ENCODE results near the gene KIF11.
"Not testable (repeated sequence)": the region's sequence is repeated elsewhere in the genome, so short reads cannot be mapped to it uniquely, and the experiment has no call there.

The KIF11 gene

GRCh38 chr10:92569071-92569470 is 23.9 kb upstream of the KIF11 start:
- Histone ChIP-seq H3K27me3 (ENCODE audit: control insufficient read depth in 5 of 5, insufficient read depth in 4 of 5, low read length in 5 of 5) (no peaks in the 10 kb centered on the region), H3K4me3 (ENCODE audit: low read depth in 1 of 5, low read length in 5 of 5) (no peak overlapping the region), H3K4me1 (ENCODE audit: control insufficient read depth in 5 of 5, insufficient read depth in 5 of 5, low read length in 5 of 5) (peaks cover 5 to 24% (median 21%) of the 10 kb centered on the region in 5 donors), H3K9me3 (ENCODE audit: control insufficient read depth in 5 of 5, low read length in 5 of 5) (no peaks in the 10 kb centered on the region), H3K27ac (ENCODE audit: low read depth, low read length) (no peak overlapping the region), H3K9ac (ENCODE audit: low read length in 5 of 5) (no peak overlapping the region), H3K36me3 (ENCODE audit: control insufficient read depth in 5 of 5, insufficient read depth in 5 of 5, low read length in 5 of 5) (peaks cover 0 to 8% (median 3%) of the 10 kb centered on the region in 5 donors)

GRCh38 chr10:92569663-92570062 is 23.3 kb upstream of the KIF11 start:
- peaks cover 5 to 27% (median 24%) of the 10 kb centered on the region in 5 donors for H3K4me1 ChIP-seq (ENCODE audit: control insufficient read depth in 5 of 5, insufficient read depth in 5 of 5, low read length in 5 of 5)
- H3K9me3 ChIP-seq (ENCODE audit: control insufficient read depth in 5 of 5, low read length in 5 of 5); H3K4me3 ChIP-seq (ENCODE audit: low read depth in 1 of 5, low read length in 5 of 5); H3K27me3 ChIP-seq (ENCODE audit: control insufficient read depth in 5 of 5, insufficient read depth in 4 of 5, low read length in 5 of 5); H3K27ac ChIP-seq (ENCODE audit: low read depth, low read length); H3K36me3 ChIP-seq (ENCODE audit: control insufficient read depth in 5 of 5, insufficient read depth in 5 of 5, low read length in 5 of 5); H3K9ac ChIP-seq (ENCODE audit: low read length in 5 of 5): not testable (repeated sequence)

DNA sequence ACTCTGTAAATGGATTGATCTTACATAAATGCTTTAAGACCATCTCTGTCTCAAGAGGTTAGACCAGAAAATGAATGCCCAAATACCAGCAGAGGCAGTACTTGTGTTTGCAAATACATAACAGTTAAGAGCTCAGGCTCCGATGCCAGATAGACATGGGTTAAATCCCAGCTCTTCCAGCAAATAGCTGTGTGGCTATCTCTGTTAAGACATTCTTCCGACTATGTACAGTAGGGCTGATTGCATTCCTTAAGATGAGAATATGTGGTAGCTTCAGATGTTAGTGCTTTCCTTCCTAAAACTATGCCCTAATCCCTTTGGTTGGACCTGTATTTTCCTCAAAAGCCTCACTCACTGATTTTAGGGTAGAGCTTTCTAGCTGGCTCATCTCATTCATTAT is 21.3 kb upstream of the KIF11 start:
- Histone ChIP-seq H3K27ac (ENCODE audit: low read depth, low read length) (no peak overlapping the region), H3K9ac (ENCODE audit: low read length in 5 of 5) (peak overlapping the region in 3 of 5 donors; percentile 26 to 92 (median 35)), H3K4me3 (ENCODE audit: low read depth in 1 of 5, low read length in 5 of 5) (no peak overlapping the region), H3K9me3 (ENCODE audit: control insufficient read depth in 5 of 5, low read length in 5 of 5) (no peaks in the 10 kb centered on the region), H3K36me3 (ENCODE audit: control insufficient read depth in 5 of 5, insufficient read depth in 5 of 5, low read length in 5 of 5) (peaks cover 0 to 4% (median 0%) of the 10 kb centered on the region in 5 donors), H3K4me1 (ENCODE audit: control insufficient read depth in 5 of 5, insufficient read depth in 5 of 5, low read length in 5 of 5) (peaks cover 5 to 29% (median 28%) of the 10 kb centered on the region in 5 donors), H3K27me3 (ENCODE audit: control insufficient read depth in 5 of 5, insufficient read depth in 4 of 5, low read length in 5 of 5) (no peaks in the 10 kb centered on the region)

DNA sequence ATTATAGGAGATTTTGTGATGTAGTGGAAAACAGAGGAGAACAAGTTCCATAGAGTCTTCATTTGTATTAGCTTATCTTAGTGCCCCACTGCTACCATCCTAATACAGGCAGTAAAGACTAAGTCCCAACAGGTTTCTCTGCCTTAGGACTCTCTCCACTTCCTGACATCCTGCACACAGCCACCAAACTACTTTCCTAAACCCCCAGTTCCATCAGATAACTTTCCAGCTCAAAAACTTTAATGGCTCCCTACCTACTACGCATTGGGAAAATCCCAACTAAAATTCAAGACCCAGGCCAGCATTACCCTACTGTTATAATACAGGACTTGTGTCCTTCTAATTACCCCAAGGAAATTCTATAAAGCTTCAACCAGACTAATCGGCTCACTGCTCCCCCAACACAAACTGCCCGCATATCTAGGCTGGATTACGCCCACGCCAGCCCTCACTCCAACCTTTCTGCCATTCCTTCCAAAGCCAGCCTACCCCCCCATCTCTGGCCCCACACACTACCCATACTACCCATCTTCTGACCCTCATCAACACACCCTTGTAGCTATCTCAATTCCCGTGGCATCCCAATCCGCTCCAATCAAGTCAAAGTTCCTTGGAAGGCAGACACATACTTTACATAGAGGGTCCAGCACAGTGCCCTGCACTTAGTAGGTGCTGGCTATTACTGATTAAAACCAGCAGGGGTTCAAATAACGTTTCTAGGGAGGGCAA is 20.4 kb upstream of the KIF11 start:
- Histone ChIP-seq H3K27ac (ENCODE audit: low read depth, low read length) (peak overlapping the region; percentile 90), H3K36me3 (ENCODE audit: control insufficient read depth in 5 of 5, insufficient read depth in 5 of 5, low read length in 5 of 5) (peaks cover 0 to 4% (median 0%) of the 10 kb centered on the region in 5 donors), H3K27me3 (ENCODE audit: control insufficient read depth in 5 of 5, insufficient read depth in 4 of 5, low read length in 5 of 5) (no peaks in the 10 kb centered on the region), H3K4me1 (ENCODE audit: control insufficient read depth in 5 of 5, insufficient read depth in 5 of 5, low read length in 5 of 5) (peaks cover 5 to 29% (median 28%) of the 10 kb centered on the region in 5 donors), H3K9ac (ENCODE audit: low read length in 5 of 5) (peak overlapping the region; percentile 84 to 94 (median 92)), H3K9me3 (ENCODE audit: control insufficient read depth in 5 of 5, low read length in 5 of 5) (no peaks in the 10 kb centered on the region), H3K4me3 (ENCODE audit: low read depth in 1 of 5, low read length in 5 of 5) (peak overlapping the region; percentile 74 to 95 (median 86))

DNA sequence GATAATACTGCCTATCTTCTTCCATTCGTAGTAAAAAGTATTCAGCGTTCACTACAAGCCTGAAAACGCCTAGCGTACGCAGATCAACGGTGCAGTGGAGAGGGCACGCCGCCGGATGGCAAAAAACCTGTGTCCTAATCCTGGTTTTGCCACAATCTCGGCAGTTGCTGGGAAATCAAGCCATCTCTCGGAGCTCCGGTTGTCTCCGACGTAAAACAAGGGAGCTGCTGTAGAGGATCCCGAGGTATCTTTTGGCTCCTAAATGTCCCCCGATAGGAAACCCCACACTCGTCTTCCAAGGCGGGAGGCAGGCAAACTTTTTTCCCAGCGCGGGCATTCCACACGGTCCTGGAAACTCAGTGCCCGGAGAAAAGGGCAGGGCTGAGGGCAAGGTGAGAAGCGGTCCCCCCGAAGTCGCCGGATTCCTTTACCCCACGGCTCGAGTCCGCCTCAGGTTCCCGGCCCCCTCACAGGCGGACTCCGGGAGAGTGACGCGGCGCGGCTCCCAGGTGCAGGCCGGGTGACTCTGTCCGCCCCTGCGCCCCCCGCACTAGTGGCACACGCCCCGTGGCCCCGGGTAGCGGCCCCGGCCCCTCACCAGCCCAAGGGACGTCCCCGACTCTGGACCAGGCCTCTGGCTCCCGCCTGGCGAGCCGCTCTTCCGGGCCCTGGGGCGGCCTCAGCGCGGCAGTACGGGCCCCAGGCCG is 19.7 kb upstream of the KIF11 start:
- H3K27me3 ChIP-seq (ENCODE audit: control insufficient read depth in 5 of 5, insufficient read depth in 4 of 5, low read length in 5 of 5): no peaks in the 10 kb centered on the region
- peak overlapping the region; percentile 84 to 94 (median 92) for H3K9ac ChIP-seq (ENCODE audit: low read length in 5 of 5)
- H3K9me3 ChIP-seq (ENCODE audit: control insufficient read depth in 5 of 5, low read length in 5 of 5): no peaks in the 10 kb centered on the region
- peaks cover 5 to 29% (median 28%) of the 10 kb centered on the region in 5 donors for H3K4me1 ChIP-seq (ENCODE audit: control insufficient read depth in 5 of 5, insufficient read depth in 5 of 5, low read length in 5 of 5)
- peaks cover 0 to 4% (median 0%) of the 10 kb centered on the region in 5 donors for H3K36me3 ChIP-seq (ENCODE audit: control insufficient read depth in 5 of 5, insufficient read depth in 5 of 5, low read length in 5 of 5)
- H3K27ac ChIP-seq (ENCODE audit: low read depth, low read length): peak overlapping the region; percentile 90
- H3K4me3 ChIP-seq (ENCODE audit: low read depth in 1 of 5, low read length in 5 of 5): peak overlapping the region; percentile 74 to 95 (median 86)

- peaks cover 0 to 4% (median 0%) of the 10 kb centered on the region in 5 donors for H3K36me3 ChIP-seq (ENCODE audit: control insufficient read depth in 5 of 5, insufficient read depth in 5 of 5, low read length in 5 of 5)
- H3K9ac ChIP-seq (ENCODE audit: low read length in 5 of 5): peak within 1 kb of the TSS; percentile 84 to 94 (median 92)
- H3K9me3 ChIP-seq (ENCODE audit: control insufficient read depth in 5 of 5, low read length in 5 of 5): no peaks in the 10 kb centered on the region
- peaks cover 5 to 29% (median 28%) of the 10 kb centered on the region in 5 donors for H3K4me1 ChIP-seq (ENCODE audit: control insufficient read depth in 5 of 5, insufficient read depth in 5 of 5, low read length in 5 of 5)
- H3K4me3 ChIP-seq (ENCODE audit: low read depth in 1 of 5, low read length in 5 of 5): peak within 1 kb of the TSS; percentile 74 to 95 (median 86)
- H3K27me3 ChIP-seq (ENCODE audit: control insufficient read depth in 5 of 5, insufficient read depth in 4 of 5, low read length in 5 of 5): no peaks in the 10 kb centered on the region
- H3K27ac ChIP-seq (ENCODE audit: low read depth, low read length): peak within 1 kb of the TSS; percentile 90
Measured at GRCh38 chr10:92573798-92574547, 19.0 kb upstream of the KIF11 start, which contains the start of gene IDE. Gene IDE (minus strand): TSS chr10:92574093. CDS start chr10:92574019, 74 bp downstream.

DNA sequence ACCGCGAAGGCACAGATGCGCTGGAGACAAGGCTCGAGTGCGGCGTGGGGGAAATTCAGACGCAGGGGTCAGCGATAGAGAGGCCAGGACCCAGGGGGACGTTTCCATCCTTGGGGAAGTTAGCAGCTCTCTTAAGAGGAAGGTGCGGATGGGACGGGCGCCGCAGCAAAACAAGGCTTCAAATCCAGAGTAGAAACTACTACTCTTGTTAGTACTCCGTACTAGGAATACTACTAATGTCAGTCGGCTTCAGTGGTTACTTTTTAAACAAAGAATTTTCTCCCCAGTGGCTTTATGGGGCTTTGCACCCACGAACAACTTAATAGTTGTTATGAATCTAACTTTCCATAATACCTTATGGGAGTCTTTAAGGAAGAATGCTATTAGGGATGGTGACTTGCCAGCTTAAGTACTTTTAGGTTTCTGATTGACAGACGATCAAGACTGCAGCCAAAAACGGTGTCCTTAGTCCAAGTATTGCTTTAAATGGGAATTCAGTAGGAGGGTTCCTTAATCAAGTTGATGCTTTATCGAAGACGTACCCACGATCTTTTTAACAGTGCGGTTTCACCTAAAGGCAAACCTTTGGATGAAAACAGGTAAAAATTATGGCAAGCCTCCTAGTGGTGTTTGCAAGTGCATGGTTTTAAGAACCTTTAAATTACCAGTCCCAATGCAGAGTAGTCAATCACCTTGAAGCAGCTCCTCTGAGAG is 18.2 kb upstream of the KIF11 start:
- Histone ChIP-seq H3K36me3 (ENCODE audit: control insufficient read depth in 5 of 5, insufficient read depth in 5 of 5, low read length in 5 of 5) (no peaks in the 10 kb centered on the region), H3K9me3 (ENCODE audit: control insufficient read depth in 5 of 5, low read length in 5 of 5) (no peaks in the 10 kb centered on the region), H3K4me1 (ENCODE audit: control insufficient read depth in 5 of 5, insufficient read depth in 5 of 5, low read length in 5 of 5) (peaks cover 5 to 29% (median 28%) of the 10 kb centered on the region in 5 donors), H3K27ac (ENCODE audit: low read depth, low read length) (peak overlapping the region; percentile 90), H3K4me3 (ENCODE audit: low read depth in 1 of 5, low read length in 5 of 5) (peak overlapping the region; percentile 66 to 95 (median 86)), H3K27me3 (ENCODE audit: control insufficient read depth in 5 of 5, insufficient read depth in 4 of 5, low read length in 5 of 5) (no peaks in the 10 kb centered on the region), H3K9ac (ENCODE audit: low read length in 5 of 5) (peak overlapping the region in 4 of 5 donors; percentile 84 to 94 (median 92))

DNA sequence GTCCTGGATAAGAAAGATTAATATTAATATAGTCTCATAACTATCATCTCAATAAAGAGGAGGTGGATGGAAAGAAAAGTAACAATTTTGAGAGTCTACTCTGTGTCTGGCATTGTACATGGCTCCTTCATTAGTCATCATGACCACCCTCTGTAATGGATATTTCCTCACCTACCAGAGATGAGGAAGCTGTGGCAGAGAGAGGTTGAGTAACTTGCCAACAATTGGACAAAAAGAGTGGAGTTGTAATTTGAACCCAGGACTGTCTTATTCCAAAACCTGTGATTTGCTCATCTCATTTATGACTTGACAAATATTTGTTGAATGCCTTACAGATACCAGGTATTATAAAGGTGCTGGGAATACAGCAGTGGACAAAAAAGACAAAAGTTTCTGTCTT is 17.0 kb upstream of the KIF11 start:
- Histone ChIP-seq H3K27me3 (ENCODE audit: control insufficient read depth in 5 of 5, insufficient read depth in 4 of 5, low read length in 5 of 5) (no peaks in the 10 kb centered on the region), H3K9me3 (ENCODE audit: control insufficient read depth in 5 of 5, low read length in 5 of 5) (no peaks in the 10 kb centered on the region), H3K9ac (ENCODE audit: low read length in 5 of 5) (no peak overlapping the region), H3K4me3 (ENCODE audit: low read depth in 1 of 5, low read length in 5 of 5) (no peak overlapping the region), H3K27ac (ENCODE audit: low read depth, low read length) (no peak overlapping the region), H3K4me1 (ENCODE audit: control insufficient read depth in 5 of 5, insufficient read depth in 5 of 5, low read length in 5 of 5) (peaks cover 5 to 29% (median 28%) of the 10 kb centered on the region in 5 donors), H3K36me3 (ENCODE audit: control insufficient read depth in 5 of 5, insufficient read depth in 5 of 5, low read length in 5 of 5) (no peaks in the 10 kb centered on the region)

DNA sequence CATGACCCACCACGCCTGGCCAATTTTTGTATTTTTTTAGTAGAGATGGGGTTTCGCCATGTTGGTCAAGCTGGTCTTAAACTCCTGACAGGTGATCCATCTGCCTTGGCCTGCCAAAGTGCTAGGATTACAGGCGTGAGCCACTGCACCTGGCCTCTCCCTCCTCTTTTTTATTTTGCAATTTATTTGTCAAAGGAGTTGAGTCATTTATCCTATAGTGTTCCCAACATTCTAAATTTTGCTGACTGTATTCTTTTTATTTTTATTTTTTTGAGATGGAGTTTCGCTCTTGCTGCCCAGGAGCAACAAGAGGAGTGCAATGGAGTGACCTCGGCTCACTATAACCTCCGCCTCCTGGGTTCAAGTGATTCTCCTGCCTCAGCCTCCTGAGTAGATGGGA is 10.6 kb upstream of the KIF11 start:
- not testable (repeated sequence) for H3K4me3 ChIP-seq (ENCODE audit: low read depth in 1 of 5, low read length in 5 of 5); H3K4me1 ChIP-seq (ENCODE audit: control insufficient read depth in 5 of 5, insufficient read depth in 5 of 5, low read length in 5 of 5); H3K27me3 ChIP-seq (ENCODE audit: control insufficient read depth in 5 of 5, insufficient read depth in 4 of 5, low read length in 5 of 5); H3K36me3 ChIP-seq (ENCODE audit: control insufficient read depth in 5 of 5, insufficient read depth in 5 of 5, low read length in 5 of 5); H3K9me3 ChIP-seq (ENCODE audit: control insufficient read depth in 5 of 5, low read length in 5 of 5); H3K9ac ChIP-seq (ENCODE audit: low read length in 5 of 5); H3K27ac ChIP-seq (ENCODE audit: low read depth, low read length)

Data from subcutaneous abdominal adipose tissue (tissue), 5 donors.